NCI-H128 (cell line): ENCODE results near the gene CA5A.
"Not testable (repeated sequence)": the region's sequence is repeated elsewhere in the genome, so short reads cannot be mapped to it uniquely, and the experiment has no call there.

ENCODE experiments used
- DNase-seq: peaks from one replicate; lab custom pipeline; 2025; ENCODE audit not compliant: unreplicated experiment; lab: John Stamatoyannopoulos, UW

The CA5A gene

DNA sequence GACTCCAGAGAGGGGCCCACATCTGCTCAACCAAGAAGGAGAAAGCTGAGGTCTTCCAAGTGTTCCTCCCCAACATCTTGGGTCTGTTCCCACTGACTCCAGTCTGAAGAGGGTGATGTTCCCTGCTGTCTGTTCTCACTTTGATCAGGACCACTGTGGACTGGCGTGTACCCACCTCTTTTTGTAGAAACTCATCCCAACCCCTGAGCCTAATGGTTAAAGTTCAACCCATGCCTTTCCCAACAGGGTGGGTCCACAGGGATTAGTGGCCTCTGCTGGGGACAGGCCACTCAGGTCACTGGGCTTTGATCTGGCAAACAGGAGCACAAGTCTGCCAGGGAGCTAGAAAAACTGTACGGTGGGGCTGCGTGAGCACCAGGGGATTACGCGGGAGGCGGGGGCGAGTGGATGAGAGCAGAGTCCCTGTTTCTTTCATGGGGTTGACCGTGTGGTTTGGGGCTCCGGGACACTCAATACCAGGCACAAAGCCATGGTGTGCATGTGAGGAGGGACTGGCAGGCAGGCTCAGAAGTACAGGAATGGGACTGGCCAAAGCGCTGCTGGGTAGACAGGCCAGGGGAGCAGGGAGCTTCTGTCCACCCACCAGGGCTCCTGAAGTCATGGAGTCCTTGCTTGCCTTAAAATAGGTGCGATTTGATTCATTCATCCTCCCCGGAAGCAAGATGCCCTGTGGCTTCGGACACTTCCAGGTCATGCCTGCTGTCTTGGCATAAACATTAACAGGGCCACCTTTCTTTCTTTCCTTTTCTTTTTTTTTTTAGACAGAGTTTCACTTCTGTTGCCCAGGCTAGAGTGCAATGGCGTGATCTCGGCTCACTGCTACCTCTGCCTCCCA, at the start of gene CA5A:
Gene CA5A (minus strand): TSS at position 155 of the 856 bp plus-strand sequence. CDS start 79 bp downstream, at position 76.
- DNase-seq: no peak

DNA sequence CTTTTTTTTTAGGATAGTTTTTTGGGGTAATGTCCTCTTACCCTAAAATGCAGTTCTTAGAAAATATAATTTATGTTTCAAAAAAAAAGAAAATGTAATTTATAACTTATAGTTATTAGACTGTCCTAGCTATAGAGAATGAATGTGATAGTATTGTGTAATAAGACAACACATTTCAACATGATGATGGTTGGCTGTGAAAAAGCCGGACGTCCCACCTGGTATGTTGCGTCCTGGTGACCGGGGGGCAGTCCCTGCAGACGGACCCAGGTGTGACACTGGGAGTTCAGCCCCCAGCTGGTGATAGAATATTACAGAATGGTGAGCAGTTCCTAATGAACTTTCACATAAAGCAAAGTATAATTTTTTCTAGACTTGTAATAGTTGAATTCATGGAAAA, 49.2 kb upstream of the CA5A start:
- not testable (repeated sequence) for DNase-seq

DNA sequence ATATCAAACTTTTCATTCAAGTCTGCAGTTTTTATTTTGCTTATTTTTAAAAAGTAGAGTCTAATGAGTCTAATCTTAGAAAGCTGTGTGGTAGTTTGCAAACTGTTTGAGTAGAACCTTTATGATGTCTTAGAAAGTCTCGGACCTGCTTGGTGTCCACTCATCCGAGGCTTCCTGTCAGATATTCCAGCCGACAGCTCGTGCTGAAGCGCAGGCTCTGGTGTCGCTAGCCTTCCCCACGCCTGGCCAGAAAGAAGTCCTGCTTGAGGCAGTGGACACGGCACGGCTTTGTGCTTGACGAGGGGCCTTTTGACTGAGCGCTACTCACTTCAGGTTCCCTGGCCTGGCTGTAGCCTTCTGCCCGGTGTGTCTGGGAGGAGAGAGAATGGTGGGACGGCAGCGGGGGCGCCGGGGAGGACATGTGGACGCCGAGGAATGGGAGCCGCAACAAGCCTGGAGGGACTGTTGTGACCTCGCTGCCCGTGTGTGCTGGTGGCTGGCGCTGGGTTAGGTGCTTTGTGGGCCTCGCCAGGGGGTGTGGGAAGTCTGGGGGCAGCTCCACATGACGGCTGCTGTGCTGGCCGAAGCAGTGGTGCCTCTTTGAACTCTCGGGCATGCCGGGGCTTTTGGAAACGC, 48.4 kb upstream of the CA5A start:
- DNase-seq: no peak

DNA sequence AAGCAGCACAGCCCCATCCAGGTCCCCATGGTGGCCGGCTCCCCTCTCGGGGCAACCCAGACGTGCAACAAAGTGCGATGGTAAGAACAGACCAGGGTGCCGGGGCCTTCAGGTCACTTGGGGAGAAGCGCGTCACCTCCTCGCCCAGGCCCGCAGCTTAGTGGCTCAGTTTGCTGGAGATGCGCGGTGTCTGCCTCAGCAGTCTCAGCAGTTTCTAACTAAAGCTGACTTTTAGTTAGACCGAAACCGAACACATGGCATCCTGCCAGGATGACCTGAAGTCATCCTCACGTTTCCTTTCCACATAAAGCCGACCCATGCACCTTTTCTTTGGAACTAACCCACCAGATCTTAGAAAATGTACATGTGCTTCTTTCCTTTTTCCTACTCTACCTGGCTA, 47.9 kb upstream of the CA5A start:
- DNase-seq: not testable (repeated sequence)

DNA sequence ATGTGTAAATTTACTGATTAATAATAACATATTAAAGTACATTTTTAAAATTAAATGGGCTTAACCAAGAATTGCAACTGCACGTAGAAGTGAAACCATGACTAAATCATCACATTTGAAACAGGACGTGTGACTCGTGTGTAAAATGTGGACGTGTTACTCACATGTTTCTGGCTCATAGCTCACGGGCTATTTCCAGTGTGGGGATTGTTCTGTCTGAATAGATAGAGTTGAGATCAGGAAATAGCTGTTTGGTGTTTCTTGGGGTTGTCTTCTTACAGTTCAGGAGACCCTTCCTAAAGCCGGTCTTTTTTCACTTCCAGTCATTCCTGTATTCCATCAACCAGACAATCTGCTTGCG, 47.4 kb upstream of the CA5A start:
- not testable (repeated sequence) for DNase-seq

DNA sequence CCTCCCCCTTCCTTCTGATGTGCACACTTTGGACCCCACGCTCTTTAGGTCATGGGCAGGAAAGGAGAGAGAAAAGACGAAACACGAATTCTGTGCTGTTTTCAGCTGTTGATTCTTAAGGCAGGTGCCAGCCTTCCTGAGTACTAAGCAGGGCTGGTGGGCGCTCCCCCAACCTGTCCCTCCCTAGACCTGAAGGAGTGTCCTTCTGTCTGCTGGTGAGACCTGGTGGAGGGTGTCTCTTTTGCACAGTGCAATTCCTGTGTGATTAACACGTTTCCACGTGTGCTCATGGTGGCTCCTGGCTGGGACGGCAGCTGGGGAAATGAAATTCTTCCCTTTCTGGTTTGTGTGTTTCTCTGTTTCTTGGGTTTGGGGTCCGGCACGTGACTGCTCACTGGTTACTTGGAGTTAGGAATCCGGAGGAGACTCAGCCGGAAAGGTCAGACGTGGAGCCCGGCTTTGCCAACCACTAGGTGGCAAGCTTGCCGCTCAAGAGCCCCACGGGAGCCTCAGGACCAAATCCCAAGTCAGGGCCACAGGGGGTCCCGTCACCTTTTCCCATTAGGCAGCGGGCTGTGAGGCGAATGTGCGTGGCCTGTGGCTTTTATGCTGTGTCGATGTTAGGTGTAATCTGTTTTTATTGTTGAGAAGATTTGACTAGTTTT, 46.9 kb upstream of the CA5A start:
- not testable (repeated sequence) for DNase-seq

DNA sequence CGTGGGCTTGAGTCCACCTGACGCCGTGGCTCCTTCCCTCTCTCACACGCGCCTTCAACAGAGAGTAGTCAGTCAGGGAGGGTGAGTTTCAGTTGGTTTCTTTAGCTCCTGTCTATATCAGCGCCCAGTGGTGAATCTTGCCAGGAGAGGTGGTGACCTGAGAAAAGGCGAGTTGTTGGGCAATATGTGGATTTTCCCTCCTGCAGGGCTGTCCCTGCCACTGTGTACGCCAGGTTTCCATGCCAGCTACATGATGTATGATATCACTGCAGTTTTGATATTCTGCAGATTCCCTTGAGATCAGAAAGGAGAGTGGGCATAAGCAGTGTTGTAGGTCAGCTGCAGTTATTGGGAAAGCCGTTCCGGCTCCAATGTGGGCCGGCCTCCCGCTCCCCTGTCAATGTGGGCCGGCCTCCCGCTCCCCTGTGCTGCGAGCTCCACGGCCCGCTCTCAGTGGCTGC, 46.3 kb upstream of the CA5A start:
- no peak for DNase-seq

DNA sequence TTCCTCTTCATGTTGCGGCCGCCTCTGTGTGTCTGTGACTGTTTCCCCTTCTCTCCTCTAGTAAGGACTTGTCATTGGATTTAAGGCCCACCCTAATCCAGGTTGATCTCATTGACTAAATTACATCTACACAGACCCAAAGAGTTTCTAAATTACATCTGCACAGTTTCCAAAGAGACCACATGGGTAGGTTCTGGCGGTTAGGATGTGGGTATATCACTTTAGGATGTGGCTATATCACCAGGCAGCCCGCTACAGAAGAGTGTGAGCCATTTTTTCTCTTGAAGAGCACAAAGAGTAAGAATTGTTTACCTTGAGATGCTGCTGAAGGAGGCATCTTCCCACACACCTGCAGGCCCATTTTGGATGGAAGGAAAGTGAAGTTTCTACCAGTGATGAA, 45.0 kb upstream of the CA5A start:
- DNase-seq: not testable (repeated sequence)

DNA sequence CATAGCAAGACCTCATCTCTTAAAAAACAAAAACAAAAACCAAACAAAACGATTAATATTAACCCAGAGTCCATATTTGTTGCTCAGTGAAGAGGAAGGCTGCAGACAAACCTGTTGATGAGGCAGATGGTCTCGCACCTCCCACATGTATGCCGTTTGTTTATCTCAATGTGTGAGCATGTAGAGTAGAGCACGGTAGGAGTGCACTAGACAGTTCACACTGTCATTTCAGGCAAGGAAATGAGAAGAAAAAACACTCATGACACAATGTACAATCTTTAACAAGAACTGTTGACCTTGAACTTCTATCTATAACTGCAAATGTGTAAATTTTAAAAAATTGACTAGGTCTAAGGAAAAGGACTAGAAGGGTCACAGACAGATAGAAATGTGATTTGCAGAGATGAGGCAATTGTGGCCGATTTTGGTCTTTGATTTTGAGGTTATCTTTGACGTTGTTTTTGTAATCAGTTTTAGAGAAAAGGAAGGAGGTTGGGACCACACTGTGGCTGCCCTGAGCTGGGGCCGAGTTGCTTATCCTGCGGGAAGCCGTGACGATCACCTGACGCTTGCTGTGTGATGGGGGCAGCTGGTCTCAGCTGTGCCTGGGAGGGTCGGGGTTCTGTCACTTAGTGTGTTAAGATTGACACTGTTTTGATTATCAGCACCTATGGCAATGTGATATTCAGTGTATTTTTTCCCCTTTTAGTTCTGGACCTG, 43.7 kb upstream of the CA5A start:
- DNase-seq: not testable (repeated sequence)

DNA sequence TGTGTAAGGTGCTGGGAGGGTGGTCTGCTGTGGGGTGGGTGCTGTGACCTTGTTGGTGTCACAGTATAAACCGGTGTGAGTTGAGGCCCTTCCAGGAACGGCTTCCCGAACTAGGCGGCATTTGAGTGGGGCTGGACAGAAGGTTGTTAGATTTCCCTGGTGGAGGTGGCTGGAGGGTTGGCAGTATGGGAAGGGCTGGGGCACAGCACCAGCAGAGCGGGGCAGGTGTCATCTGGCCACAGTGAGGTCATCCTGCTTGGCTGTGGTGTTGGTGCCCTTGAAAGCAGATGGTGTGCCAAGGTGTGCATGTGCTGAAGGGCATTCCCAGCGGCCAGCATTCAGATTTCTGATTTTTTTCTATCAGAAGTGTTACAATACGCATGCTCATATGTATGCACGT, 43.0 kb upstream of the CA5A start:
- no peak for DNase-seq

DNA sequence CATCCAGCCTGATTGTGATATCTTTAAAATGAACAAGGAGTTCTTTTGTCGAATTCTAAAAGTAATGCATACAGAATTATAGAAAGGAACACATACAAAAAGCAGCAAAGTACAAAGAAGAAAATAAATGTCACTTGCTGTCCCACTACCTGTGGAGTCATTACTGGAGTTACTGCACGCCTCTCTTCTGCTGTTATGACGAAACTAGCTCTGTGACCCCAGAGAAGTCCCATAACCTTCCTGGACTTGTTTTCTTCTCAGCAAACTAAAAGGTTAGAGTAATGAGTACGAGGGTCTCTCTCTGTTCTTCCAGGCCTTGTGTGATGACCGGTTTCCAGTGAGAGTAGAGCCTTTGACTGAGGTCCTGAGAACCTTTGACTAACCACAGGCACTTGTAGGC, 41.8 kb upstream of the CA5A start:
- DNase-seq: no peak

DNA sequence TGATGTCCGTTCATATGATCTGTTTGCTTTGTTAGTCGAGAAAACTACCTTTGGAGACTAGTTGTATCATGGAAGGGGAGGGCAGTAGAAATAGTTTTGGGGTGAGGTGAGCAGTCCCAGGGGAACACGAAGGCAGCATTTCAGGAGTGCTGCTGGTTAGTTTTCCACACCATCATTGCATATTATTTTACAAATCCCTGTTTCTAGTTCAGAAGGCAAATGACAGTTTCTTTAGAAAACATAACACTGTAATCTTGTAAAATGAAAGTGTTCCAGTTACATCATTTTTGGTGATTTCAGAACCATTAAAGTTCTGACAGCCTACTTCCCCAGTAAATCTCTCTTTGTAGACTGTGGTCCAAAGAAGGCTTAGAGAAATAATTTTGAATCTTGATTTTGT, 40.3 kb upstream of the CA5A start:
- DNase-seq: no peak

DNA sequence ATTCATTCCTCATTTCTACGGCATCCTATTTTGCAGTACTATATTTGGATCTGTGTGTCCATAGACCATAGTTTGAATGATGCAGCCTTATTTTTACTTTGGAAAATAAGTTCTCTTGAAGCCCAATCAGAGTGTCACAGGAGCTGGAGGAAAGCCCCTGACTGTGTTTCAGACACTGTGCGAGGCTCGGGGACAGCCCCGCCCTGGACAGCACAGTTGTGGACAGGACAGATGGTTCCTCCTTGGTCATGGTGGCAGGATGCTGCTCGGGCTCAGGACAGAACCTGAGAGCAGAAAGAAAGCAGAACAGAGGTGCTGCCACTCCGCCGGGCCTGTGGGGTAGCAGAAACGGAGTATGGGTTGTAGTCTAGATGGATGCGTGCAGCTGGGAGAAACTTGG, 37.8 kb upstream of the CA5A start:
- no peak for DNase-seq

DNA sequence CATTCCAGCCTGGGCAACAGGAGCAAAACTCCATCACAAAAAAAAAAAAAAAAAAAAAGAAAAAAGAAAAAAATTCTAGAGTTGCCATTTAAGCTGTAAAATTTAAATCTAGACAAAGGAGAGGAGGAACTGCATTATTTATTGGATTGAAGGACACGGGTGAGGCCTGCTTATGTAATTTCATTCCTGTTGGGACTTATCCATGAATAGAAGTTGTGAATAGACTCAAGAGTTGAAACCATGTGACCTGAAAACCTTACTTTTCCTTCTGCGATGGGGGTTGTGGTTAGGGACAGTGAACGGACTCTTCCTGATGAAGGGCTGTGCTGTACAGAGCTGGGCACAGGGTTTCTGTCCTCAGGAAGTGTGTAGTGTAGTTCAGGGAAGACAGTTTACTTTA, 37.4 kb upstream of the CA5A start:
- no peak for DNase-seq

DNA sequence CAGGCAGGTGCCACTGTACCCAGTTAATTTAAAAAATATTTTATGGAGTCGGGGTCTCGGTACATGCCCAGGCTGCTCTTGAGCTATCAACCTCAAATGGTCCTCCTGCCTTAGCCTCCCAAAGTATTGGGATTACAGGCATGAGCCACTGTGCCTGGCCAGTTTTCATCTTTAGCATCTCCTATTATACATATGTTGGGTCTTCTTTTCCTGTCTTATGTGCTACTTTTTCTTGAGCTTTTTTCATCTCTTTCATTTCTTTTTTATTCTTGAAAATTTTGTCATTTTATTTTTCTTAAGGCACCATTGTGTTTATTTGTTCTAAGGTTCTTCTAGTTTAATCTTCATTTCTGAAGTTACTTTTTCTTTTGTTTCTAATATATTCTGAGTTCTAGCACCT, 35.6 kb upstream of the CA5A start:
- no peak for DNase-seq

DNA sequence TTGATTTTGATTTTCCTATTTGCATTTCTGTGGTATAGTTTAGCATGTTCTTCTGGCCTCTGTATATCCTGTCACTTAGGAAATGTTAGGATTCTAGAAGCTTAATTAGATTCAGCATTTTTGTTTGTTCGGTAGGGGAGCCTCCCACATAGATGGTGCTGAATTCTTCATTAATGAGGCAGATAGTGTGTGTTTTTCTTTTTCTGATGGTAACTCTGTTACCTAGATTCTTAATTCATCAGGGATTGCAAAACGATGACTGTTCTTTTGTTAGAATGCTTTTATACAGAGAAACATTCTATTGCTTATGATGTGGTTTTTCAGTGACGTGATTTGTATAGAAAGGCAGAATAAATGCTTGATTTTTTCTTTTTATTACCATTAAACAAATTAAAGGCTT, 33.9 kb upstream of the CA5A start:
- no peak for DNase-seq

DNA sequence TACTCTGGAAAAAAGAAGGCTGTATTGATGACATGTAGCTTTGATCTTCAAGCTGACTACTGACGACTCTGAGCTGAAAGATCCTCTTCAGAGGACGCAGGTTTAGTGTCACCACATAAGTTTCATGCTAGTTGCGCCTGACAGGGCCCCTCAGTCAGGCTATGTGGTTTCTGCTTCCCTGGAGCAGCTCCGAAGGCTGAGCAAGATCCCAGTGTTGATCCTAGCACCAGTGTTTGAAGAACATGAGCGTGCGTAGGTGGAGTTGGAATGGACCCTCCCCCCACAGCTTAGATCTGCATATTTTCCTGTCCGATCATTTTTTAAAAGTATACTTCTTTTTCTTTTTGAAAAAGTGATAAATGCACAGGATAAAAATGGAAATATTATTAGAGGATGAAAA, 32.2 kb upstream of the CA5A start:
- DNase-seq: no peak

DNA sequence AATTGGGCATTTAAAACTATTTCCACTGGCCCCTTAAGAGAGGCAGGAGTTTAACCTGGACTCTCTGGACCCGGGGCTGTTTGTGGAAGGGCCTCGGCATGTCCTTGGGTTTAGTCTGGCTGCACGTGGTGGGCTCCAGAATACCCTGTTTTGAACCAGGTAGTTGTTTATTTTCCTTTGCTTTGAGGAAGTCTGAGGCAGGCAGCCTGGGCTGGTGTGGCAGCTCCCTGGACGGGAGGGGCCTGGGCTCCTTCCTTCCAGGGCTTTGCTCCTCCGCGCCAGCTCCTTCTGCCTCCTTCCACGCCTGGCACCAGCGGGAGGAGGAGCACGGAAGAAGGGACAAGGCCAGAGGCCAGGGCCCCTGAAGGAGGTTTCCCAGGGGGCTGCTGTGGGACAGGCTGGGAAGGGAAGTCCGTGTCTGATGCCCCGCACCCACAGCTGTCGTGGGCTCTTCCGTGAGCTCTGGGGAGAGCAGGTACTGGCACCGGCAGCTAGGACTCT, 30.4 kb upstream of the CA5A start:
- no peak for DNase-seq

DNA sequence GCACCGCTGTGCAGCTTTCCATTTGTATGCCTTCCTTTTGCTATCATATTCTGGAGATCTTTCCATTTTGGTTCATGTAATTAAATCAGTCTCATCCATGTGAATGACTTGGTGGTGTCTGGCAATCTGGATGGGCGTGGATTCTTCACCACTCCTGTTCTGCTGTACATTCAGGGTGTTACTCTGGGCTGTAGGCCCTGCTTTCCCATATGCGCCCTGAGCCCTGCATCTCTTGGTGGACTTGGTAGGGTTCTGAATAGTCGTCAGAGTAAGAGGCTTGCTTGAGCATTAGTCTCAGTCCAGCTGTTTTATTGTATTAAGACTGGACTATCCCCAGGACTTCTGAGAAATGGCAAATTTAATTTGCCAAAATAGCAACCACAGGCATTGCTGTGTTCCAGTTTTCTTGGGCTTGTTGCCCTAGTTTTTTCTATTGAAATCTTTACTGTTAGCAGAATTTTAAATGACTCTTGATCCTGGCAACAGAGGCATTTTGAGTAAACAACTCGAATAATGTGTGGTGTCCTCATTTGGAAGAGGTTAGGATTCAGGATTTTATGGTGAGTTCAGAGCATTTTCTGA, 29.8 kb upstream of the CA5A start:
- no peak for DNase-seq

DNA sequence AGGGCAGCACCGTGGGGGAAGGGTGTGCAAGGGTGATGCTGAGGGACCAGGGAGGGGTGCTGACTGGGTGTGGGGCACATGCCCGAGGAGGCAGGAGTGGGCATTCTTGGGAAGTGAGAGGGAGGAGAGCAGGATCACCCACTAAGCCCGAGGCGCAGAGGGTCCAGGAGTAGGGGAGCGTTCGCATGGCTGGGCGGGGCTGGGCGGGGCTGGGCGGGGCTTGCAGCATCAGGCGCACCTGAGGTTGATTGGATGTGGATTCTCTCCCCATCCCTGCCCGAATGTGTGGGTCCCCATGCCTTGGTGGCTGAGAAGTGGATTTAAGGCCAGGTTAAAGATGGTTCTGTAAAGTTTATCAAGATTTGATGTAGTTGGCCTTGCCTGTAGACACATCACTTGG, 29.1 kb upstream of the CA5A start:
- DNase-seq: no peak
